ENCODE results near the gene GLI1. TPM values are rescaled to one million over a fixed set of nuclear protein-coding genes. Genes with fewer than 3 reads are reported as not detected.

GLI1 gene
- total RNA-seq: under 0.01 TPM in 1 of 2 replicates, not detected in the other

GRCh38 chr12:57459750-57460467, at the start of gene GLI1:
TSS of gene GLI1 (plus strand) at chr12:57459785. CDS start at chr12:57463692, 3,907 bp downstream.

GRCh38 chr12:57430931-57431566, 28.5 kb upstream of the GLI1 start, which contains the start of gene R3HDM2:
TSS of gene R3HDM2 (minus strand) at chr12:57431043. CDS start at chr12:57310428, 120,615 bp downstream.

GRCh38 chr12:57434517-57435223, 24.9 kb upstream of the GLI1 start, which contains the start of gene INHBC:
TSS of gene INHBC (plus strand) at chr12:57434784. CDS start at chr12:57434887, 103 bp downstream.

GRCh38 chr12:57454566-57455373, 4.8 kb upstream of the GLI1 start, which contains the start of gene INHBE:
TSS of gene INHBE (plus strand) at chr12:57455307. CDS start at chr12:57455537, 230 bp downstream.

GRCh38 chr12:57479376-57480115, 20.0 kb downstream of the GLI1 start, which contains the start of gene ARHGAP9:
TSS of gene ARHGAP9 (minus strand) at chr12:57479866. CDS start at chr12:57479406, 460 bp downstream.

GRCh38 chr12:57487597-57488401, 28.2 kb downstream of the GLI1 start, which contains the start of gene MARS1:
TSS of gene MARS1 (plus strand) at chr12:57488068. CDS start at chr12:57488091, 23 bp downstream.

GRCh38 chr12:57520053-57520818, 60.7 kb downstream of the GLI1 start, which contains the start of gene DDIT3:
TSS of gene DDIT3 (minus strand) at chr12:57520514. CDS start at chr12:57517406, 3,108 bp downstream.

Other genes with a start within 250 kb of the GLI1 start
- 1.9 and 3.8 TPM in 2 replicates for gene NXPH4, start 243.0 kb upstream of the GLI1 start, total RNA-seq
- 306 and 389 TPM in 2 replicates for gene SHMT2, start 230.1 kb upstream of the GLI1 start, total RNA-seq
- 1.1 TPM in 1 of 2 replicates, not detected in the other for gene STAC3, start 208.6 kb upstream of the GLI1 start, total RNA-seq
- 6.7 and 12.6 TPM in 2 replicates for gene R3HDM2, start 28.7 kb upstream of the GLI1 start, total RNA-seq
- not detected in 2 replicates for gene INHBC, start 25.0 kb upstream of the GLI1 start, total RNA-seq
- 0.96 and 1.3 TPM in 2 replicates for gene INHBE, start 4.5 kb upstream of the GLI1 start, total RNA-seq
- gene ARHGAP9, start 20.1 kb downstream of the GLI1 start, total RNA-seq: not detected in 2 replicates
- 191 and 216 TPM in 2 replicates for gene MARS1, start 28.3 kb downstream of the GLI1 start, total RNA-seq
- 75.9 and 79.7 TPM in 2 replicates for gene DDIT3, start 60.7 kb downstream of the GLI1 start, total RNA-seq
- gene MBD6, start 63.0 kb downstream of the GLI1 start, total RNA-seq: 4.5 and 6.0 TPM in 2 replicates
- 77.6 and 95.4 TPM in 2 replicates for gene DCTN2, start 87.4 kb downstream of the GLI1 start, total RNA-seq
- under 0.01 TPM in 1 of 2 replicates, not detected in the other for gene KIF5A, start 90.3 kb downstream of the GLI1 start, total RNA-seq
- 47.5 and 52.2 TPM in 2 replicates for gene PIP4K2C, start 131.4 kb downstream of the GLI1 start, total RNA-seq
- gene DTX3, start 145.0 kb downstream of the GLI1 start, total RNA-seq: 2.1 and 7.0 TPM in 2 replicates
- 1.9 and 2.2 TPM in 2 replicates for gene ARHGEF25, start 151.7 kb downstream of the GLI1 start, total RNA-seq
- 0.48 TPM in 1 of 2 replicates, not detected in the other for gene B4GALNT1, start 173.4 kb downstream of the GLI1 start, total RNA-seq
- 126 and 136 TPM in 2 replicates for gene OS9, start 234.3 kb downstream of the GLI1 start, total RNA-seq